Adrenal gland (tissue), 5 donors: ENCODE data around the gene BOD1L1.

ENCODE experiments used
- POLR2A ChIP-seq, 2 donors: fragments of 450-650 bp; IDR thresholded peaks; one replicate each; pipeline ENCODE4 v1.6.1; 2017; ENCODE audit warnings: antibody characterized with exemption in 2 of 2, mild to moderate bottlenecking in 2 of 2, moderate library complexity in 1 of 2
- TF ChIP-seq, protein P1 (sequence below), 6 experiments: fragments of 450-650 bp in 4 of 6; fragments of 200-600 bp in 2 of 6; sonication (generic) in 1 of 6; IDR thresholded peaks; 1 replicate in 5 of 6; 2 replicates in 1 of 6; pipeline versions ENCODE4 v1.5.1 to v1.8.0; 2016 to 2021; ENCODE audit warnings: antibody characterized with exemption in 6 of 6, mild to moderate bottlenecking in 2 of 6, moderate library complexity in 1 of 6
- donor health status: DM: no; HTN: no; CAD: no.

DNA sequence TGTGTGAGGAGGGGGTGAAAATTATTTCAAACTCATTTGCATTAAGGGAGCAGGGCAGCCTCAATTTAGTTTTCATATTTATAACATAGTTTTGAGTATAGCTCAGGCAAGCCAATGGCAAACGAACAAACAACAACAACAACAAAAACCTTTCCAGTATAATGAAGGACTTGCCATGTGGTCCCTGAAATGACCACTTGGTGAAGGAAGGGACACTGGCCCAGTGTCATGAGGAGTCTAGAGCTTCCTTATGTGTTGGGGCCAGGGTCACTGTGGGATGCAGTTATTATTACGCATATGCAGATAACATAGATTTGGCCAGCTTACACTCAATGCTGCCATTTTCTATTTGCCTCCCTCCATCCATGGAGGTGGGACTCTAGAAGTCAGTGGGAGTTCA, 106.5 kb downstream of the BOD1L1 start:
- TF ChIP-seq, protein P1, sequence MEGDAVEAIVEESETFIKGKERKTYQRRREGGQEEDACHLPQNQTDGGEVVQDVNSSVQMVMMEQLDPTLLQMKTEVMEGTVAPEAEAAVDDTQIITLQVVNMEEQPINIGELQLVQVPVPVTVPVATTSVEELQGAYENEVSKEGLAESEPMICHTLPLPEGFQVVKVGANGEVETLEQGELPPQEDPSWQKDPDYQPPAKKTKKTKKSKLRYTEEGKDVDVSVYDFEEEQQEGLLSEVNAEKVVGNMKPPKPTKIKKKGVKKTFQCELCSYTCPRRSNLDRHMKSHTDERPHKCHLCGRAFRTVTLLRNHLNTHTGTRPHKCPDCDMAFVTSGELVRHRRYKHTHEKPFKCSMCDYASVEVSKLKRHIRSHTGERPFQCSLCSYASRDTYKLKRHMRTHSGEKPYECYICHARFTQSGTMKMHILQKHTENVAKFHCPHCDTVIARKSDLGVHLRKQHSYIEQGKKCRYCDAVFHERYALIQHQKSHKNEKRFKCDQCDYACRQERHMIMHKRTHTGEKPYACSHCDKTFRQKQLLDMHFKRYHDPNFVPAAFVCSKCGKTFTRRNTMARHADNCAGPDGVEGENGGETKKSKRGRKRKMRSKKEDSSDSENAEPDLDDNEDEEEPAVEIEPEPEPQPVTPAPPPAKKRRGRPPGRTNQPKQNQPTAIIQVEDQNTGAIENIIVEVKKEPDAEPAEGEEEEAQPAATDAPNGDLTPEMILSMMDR (IDR thresholded peaks at IDR 0.05), result no peak
- TF ChIP-seq POLR2A (IDR thresholded peaks at IDR 0.05), result no peak
